GM21528 (cell line): ENCODE results near the gene SLC9A8.
"Not testable (repeated sequence)": the region's sequence is repeated elsewhere in the genome, so short reads cannot be mapped to it uniquely, and the experiment has no call there.

ENCODE experiments used
- ATAC-seq: cut with Tn5 transposase; IDR thresholded peaks from one replicate; pipeline ENCODE4 v1.9.1; 2021; ENCODE audit warnings: mild to moderate bottlenecking, moderate library complexity; ENCODE audit not compliant: unreplicated experiment, low FRiP score

SLC9A8 gene

DNA sequence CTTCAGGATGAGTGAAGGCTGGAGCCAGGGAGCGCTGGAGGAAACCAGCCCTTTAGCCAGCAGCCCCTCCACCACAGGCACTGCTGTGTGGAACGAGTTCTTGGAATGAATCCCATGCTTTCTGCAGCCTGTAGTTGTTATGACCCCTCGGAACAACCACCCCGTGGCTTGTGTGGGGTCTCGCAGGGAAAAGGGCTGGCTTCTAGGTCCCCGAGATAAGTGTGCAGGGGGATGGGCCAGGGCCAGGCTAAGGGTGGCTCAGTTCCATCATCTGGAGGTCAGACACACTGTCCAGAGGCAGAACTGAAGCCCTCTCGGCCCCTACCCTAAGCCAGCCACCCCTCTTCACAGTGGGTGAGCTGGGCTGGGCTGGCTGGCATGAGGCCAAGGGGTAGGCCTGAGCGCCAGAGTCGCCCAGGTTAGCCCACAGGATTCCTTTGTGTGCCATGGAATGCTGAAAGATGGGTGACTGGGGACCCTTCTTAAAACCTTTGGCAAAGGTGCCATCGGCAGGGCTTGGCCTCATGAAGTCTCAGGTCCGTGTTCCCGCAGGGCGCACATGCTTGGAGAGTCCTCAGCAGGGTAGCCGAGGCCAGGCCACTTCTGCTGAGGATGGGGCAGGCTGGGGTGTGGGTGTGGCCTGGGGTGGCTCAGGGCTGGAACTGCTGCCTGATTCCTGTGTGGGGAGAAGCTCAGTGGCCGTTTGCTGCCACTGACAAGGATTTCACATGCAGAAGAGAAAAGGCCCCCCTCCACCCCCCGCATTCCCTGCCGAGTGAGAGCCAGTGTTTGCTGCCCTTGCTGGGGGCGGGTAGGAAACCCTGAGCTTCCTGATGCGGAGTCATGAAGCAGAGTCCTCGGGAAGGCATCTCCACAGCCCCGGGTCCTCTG, 78.1 kb downstream of the SLC9A8 start:
- no peak for ATAC-seq

DNA sequence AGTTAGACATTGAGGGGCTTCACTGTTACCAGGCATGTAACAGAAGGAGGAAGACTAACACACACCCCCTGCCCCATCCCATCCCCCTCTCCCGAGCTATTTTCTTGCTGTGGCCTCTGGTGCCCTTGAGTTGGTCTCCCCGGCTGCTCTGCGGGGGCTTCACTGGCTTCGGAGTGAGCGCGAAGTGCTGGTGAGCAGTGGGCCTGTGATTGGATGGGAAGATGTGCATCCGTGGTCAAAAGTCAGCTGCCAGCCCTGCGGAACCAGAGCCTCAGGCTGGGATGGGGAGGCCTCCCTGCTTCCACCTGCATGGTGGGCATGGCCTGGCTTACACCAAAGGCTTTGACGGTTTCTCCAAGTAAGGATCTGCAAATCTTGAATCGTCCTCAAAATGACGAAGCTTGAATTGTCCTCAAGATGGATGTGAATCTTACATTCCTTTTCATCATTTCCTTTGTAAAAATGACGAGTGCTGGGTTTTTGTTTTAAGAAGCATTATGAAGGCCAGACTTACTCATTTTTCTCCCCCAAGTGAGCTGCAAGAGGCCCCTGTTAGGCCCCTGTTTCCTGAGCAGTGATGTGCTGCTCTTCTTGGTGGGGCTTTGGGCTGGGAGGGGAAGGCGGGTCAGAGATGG, 79.0 kb downstream of the SLC9A8 start:
- ATAC-seq, result no peak

DNA sequence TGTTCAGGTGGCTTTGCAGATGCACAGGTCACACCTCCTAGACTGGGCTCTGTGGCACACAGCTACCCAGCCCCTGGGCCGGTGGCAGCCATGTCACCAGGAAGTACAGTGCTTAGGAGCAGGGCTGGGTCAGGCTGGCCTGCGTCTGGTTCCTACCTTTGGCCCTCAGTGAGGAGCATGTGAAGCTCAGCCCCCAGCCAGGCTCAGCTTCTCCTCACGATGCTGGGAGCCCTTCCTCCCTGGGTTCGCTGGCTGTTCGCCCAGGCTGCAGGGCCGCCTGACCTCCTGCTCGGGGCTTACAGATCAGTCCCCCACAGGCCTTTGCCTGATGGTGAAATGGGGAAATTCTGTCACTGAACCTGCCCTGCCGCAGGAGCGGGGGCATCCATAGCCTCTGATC, 79.6 kb downstream of the SLC9A8 start:
- ATAC-seq, result no peak

DNA sequence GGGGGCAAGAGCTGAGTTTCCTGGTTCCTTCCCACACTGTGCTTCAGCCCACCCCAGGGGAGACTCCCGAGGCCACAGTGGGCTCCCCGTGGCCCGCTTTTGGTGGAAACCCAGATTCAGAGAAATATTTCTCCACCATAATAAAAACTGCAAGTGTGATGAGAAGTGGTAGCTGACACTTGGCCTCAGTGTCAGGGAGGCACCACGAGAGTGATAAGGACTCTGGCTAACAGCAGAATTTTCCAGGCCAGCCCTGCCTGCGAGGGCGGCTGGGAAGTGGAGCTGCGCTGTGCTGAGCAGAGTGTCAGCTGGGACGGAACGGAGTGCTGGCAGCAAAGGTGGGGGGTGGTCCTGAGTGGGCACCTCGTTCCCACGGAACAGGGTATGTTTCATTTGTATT, 80.2 kb downstream of the SLC9A8 start:
- ATAC-seq, result no peak

DNA sequence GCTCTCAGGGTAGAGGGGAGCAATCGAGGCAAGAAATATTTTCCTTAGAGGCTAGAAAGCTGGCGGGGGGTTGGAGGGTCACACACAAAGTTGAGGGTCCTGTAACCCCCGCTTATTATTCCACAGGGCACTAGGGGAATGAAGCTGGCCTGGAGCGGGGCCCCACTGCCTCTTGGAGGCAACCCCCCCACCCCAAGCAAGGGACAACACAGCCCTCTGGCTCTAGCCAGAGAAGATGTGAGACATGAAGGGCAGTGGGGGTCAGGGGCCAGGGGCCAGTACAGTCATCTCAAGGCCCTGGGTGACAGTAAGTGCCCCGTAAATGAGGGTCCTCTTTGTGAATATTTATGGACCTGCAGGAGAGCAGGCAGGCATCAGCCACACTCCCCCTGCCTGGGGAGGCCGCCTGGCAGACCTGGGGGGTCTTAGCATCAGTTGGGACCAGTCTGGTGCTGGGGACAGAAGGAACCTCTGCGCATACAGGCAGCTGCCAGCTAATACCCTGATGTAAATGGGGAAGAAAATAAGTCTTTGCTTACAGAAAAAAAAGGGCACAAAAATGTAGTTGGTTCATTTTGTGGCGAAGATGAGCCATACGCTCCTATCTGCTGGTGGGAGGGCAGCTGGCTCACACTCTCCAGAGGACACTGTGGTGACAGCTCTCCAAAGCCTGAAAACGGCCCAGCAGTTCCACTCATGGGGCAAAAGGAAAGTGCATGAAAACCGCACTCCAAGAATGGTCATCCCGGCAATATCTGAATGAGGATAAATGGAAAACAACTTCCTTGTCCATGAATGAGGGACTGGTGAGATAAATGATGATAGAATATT, 80.8 kb downstream of the SLC9A8 start:
- no peak for ATAC-seq

DNA sequence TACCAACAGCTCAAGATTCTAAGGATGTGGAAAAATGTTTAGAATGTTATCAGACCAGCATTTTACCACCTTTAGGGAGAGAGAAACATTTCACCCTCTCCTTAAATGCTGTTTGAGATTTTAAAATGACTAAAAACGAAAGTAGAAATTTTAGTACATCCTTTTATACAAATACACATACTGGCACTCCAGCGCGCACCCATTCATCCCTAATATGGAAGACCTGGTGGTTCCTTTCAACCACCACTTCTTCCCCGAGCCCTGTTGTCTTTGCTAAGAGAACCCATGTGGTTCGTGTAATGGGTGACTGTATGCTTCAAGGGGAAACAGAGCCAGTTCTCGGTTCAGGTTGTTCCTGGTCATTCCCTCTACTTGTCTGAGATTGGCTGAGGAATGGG, 81.4 kb downstream of the SLC9A8 start:
- no peak for ATAC-seq

DNA sequence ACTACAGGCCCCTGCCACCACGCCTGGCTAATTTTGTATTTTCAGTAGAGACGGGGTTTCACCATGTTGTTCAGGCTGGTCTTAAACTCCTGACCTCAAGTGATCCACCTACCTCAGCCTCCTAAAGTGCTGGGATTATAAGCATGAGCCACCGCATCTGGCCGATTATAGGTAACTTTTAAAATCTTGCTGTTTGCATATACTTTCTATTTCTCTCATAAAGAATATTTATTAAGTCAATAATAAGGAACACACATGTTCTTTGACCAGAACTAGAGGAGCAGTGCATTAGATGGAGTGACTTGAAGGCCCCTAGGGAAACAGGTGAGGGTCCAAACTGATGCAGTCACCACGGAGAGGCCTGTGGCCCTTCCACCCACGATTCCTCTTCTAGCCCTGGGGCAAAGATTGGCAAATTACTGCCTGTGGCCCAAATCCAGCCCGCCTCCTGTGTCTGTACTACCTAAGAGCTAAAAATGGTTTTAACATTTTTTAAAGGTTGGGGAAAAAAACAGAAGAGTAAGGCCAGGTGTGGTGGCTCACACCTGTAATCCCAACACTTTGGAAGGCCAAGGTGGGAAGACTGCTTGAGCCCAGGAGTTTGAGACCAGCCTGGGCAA, 83.0 kb downstream of the SLC9A8 start:
- ATAC-seq, result not testable (repeated sequence)

DNA sequence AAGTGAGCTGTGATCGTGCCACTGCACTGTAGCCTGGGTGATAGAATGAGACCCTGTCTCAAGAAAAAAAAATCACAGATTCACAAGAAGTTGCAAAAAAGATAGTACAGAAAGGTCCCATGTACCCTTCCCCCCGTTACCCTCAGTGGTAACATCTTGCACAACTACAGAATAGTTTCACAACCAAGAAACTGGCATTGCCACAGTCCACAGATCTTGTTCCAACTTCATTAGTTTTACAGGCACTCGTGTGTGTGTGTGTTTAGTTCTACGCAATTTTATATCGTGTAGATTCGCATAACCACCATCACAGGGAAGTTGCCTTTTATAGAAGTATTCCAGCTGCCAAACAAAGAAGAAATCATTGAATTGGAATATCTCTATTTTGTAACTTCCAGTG, 83.6 kb downstream of the SLC9A8 start:
- no peak for ATAC-seq

DNA sequence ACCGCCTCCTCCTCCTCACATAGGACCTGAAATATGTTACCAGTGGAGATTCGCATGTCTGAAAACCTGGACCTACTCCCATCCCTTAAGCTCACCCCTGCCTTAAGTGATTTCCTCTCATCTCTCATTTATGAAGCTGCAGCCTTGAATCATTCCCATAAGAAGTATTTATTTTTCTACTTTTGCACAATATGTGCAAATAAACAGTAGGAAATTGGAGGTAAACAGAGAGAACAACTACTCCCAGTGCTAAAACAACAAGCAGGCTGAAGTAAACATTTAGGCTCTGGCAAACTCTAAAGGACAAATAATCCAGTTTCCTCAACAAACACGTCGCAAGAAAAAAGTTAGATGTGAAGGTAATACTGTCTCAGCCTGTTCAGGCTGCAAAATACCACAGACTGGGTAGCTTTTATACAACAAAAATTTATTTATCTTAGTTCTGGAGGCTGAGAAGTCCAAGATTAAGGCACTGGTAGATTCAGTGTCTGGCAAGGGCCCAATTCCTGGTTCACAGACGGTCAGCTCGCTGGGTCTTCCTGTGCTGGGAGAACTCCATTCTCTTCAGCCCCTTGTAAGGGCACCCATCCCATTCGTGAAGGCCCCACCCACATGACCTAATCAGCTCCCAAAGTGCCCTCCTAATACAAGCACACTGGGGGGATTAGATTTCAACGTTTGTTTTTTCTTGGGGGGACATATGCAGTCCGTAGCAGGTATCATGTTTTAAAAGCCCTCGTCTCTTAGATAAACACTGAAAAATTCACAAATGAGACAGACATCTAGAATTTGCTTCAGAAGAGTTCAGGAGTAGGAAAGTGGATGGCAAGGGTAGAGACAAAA, 87.1 kb downstream of the SLC9A8 start:
- no peak for ATAC-seq

DNA sequence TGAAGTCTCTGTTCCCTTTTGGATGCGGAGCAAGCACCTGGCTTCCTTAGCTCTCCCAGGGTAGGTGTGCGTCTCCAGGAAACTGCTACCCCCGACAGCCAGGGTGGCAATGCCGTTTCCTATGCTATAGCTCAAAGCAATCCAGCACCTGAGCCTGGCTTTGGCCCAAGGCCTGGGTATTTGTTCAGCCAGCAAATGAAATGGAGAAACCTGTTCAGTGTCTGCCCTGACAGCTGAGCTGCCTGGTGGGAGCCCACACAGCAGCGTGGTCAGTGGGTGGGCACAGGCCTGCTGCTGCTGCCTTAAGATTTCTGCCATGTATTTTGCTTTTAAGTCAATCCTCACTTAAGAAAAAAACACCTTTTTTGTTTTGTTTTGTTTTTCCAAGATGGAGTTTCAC, 89.0 kb downstream of the SLC9A8 start:
- ATAC-seq, result no peak

DNA sequence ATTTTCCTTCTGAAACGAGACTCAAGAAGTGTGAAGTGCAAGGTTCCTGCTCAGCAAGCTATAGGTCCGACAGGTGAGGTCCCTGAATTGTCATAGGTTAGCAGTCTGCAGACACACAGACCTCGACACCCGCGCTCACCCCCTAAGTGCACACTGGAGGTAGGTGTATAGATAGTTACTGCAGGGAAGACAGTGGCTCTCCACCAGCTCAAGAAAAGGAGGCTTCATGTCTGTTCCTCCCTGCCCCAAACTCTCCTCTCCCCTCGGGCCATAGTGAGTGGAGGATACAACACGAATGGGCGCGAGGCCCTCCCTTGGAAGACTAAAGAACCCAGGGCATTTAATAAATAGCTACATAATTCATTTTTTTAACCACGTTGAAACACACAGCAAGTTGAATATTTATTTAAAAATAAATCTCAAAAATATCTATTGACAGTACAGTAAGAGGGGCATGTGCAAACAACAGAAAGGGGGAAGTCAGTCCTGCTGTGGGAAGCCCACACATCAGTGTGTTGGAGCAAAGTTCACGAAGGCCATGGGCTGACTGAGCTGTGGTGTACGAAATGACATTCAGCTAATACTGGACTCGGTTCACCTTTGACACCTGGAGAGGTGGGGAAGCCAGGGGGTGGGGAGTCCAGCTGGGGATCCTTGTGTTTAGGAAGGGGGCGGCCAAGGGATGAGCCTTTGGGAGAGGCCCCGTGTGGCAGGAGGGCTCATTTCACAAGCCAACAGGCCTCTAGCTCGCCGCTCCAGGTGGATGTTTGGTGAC, 92.0 kb downstream of the SLC9A8 start:
- ATAC-seq, result no peak

DNA sequence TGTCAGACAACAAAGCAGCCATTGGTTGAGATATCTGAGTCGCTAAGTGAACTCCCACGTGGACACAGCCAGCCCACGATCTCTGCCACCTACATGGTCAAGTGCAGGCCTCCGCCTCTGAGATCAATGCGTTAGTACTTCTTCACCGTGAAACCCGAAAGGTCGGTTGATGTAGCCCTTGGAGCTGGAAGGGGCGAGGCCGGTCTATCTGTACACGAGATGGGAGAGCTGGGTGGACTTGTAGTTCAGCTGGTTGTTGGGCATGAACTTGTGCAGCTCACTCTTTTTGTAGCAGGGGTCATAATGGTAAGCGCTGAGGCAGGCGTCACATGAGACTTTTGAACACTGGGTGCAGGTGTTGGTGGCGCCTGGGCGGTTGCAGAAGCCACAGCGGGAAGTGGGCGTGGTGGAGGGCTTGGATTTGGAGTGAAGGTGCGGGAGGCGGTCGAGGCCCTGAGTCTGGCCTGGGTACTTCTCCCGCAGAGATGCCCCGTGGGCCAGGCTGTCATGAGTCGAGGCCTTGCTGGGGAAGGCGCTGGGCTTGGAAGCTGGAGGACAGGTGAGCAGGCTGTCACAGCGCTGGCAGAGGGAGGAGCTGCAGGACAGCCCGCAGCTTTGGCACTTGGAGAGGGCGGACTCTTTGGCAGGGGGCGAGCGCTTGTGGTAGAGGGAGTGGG, 92.9 kb downstream of the SLC9A8 start:
- no peak for ATAC-seq

DNA sequence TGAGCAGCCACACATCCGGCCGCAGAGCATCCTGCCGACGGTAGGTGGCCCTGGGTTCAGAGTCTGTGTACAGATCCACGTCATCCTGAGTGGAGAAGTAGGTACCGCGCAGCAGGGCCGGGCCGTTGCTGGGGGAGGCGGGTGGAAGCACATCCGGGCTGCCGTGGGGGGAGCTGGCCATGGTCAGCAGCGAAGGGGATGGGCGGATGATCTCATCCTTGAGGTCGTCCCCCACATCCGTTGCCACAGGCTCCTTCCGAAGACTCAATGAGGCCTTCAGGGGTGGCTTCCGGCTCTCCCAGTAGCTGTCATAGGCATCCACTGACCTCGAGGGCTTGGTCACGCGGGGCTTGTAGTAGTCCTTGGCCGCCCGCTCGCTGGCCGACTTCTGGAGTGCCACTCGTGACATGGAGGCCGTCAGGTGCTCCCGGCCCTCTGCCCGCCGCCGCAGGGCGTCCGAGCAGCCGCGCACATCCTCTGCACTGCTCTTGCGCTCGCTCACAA, 93.5 kb downstream of the SLC9A8 start:
- ATAC-seq, result no peak

DNA sequence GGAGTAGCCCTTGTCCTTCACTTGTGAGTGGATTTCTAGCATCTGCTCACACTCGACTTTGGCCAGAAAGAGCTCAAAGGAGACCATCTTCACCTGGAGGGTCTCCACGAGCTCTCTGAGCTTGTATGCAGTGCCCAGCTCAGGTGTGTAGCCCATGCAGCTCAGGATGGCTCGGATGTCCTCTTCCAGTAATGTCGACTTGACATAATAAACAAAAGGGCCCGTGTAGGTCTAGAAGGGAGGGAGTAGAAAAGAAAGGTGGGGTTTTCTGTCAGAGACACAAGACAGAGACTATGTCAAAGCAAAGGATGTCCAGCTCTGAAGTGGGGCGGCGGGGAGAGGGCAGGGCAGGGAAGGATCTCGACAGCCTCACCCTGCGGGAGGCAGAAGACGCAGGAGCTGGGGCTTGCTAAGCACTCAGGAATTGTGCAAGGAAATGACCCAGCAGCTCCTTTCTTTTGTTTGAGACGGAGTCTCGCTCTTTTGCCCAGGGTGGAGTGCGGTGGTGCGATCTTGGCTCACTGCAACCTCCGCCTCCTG, 94.1 kb downstream of the SLC9A8 start:
- ATAC-seq, result no peak

DNA sequence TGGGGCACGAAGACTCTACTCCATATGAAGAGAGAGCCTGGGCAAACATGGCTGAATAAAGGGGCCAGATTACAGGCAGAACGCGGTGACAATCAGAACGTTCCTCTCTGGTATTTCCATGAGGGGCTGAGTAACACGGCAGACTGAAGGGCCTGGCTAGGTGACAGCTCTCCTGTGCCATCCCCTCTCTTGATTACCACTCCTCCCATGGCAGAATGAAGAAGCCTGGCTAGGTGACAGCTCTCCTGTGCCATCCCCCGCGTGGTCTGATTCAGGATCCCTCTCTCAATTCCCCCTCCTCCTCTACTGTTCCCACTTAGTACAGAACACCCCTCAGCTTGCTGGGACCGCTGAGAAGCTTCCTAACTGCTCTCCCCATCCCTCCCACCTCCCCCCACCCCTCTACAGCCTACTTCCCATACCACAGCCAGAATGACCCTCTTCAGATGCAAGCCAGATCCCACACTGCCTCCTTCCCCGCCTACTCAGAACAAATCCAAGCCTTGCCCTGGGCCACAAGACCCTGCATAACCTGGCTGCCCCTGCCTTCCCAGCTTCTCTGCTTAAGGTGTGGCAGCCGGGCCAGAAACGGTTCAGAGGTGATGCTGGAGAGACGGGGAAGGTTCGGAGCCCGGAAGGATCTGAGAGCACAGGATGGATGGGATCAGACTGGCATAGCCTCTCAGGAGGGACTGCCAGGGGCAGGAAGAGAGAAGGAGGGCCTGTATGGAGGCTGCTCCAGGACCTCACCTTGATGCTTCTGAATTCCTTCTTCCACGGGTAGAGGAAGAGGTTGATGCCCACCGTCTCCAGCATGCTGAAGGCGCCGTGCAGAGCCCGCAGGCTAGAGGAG, 95.0 kb downstream of the SLC9A8 start:
- no peak for ATAC-seq

DNA sequence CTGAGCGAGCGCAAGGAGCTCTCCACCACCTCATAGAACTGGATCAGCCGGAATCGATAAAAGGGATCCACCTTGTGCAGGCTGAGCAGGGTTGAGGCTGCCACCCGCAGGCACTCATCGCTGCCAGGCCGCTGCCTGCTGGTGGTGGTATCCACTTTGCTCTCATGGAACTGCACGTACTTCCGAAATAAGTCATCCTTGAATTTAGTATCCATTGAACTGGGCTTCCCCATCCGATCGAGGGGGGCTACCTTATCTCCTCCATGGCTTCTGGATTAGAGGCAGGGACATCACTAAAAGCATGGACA, 95.6 kb downstream of the SLC9A8 start:
- no peak for ATAC-seq
